DND-41 (cell line): Measurements from ENCODE around the gene DHH.

Experiments
- CTCF ChIP-seq: IDR thresholded peaks from 2 replicates; pipeline ENCODE4 v1.5.1; 2012; ENCODE audit warnings: borderline replicate concordance, low read length, moderate library complexity, mild to moderate bottlenecking; ENCODE audit not compliant: poor library complexity, severe bottlenecking; ENCODE audit errors: extremely low read depth
- EZH2 ChIP-seq: IDR thresholded peaks from 3 replicates; pipeline ENCODE4 v1.6.1; 2012; ENCODE audit warnings: borderline replicate concordance, low read depth, mild to moderate bottlenecking, moderate library complexity, low read length, inconsistent platforms; ENCODE audit not compliant: severe bottlenecking

GRCh38 chr12:49138587-49138986, 44.0 kb upstream of the DHH start:
- TF ChIP-seq CTCF (no peak), EZH2 (no peak)
